Heart left ventricle (tissue), 13 donors: Measurements from ENCODE around the gene DOLPP1.

ENCODE experiments used
- CTCF ChIP-seq, 12 donors: fragments of 200-600 bp; sonication (generic) in 4 of 12; IDR thresholded peaks; one replicate each; pipeline versions ENCODE4 v1.5.0 to v1.8.0; 2018 to 2022; ENCODE audit warnings: antibody characterized with exemption in 12 of 12, mild to moderate bottlenecking in 5 of 12
- POLR2A ChIP-seq, 2 donors: fragments of 450-650 bp; IDR thresholded peaks; one replicate each; pipeline ENCODE4 v1.6.1; 2017; ENCODE audit warnings: antibody characterized with exemption in 2 of 2, mild to moderate bottlenecking in 2 of 2, moderate library complexity in 2 of 2
- donor health status: ischemic (EF 13 %, LVEDD 7.1; RV severe dilation, severe dysfunction).
- donor health status: DM: no; HTN: yes; CAD: no.
- donor health status: DM: no; HTN: no; CAD: no.
- donor health status: ischemic (EF 25% LVEDD 6.9; RV normal size, moderate dysfunction).
- donor health status: ischemic (EF 25% LVEDD 5.7; RV mildly dilated, moderate dysfunction).
- donor health status: ischemic (EF 35%, LVEDD 5.7; RV mildly dilated, moderate dysfunction).
- donor health status: nonischemic (EF 11% LVEDD 7.7; RV severe dilation, severe dysfunction).
- donor health status: DM: yes; HTN: yes; CAD: no.
- donor health status: PGD.
- donor health status: ischemic (EF 29% LVEDD 5.4; RV normal size, mild dysfunction).
- donor health status: nonischemic (EF 23%, LVEDD 6.1; RV moderate dilation, normal function).

DNA sequence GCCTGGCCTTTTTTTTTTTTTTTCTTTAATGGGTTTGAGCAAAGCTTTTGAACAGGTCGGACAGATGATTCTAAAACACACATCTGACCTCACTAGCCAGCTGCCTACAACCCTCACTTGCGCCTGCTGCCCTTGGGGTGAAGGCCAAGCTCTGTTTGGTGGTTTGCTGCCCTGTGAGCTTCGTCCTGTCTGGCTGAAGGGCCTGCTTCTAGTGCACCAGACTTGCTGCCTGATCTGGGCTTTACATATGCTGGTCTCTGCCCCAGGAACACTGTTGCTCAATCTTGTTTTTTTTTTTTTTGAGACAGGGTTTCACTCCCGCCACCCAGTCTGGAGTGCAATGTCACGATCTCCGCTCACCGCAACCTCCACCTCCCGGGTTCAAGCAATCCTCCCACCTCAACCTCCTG lies 16.4 kb upstream of the DOLPP1 start:
- TF ChIP-seq CTCF (IDR thresholded peaks at IDR 0.05) (no peak), POLR2A (IDR thresholded peaks at IDR 0.05) (no peak)
